ENCODE results near the gene WNT7A.

DNA sequence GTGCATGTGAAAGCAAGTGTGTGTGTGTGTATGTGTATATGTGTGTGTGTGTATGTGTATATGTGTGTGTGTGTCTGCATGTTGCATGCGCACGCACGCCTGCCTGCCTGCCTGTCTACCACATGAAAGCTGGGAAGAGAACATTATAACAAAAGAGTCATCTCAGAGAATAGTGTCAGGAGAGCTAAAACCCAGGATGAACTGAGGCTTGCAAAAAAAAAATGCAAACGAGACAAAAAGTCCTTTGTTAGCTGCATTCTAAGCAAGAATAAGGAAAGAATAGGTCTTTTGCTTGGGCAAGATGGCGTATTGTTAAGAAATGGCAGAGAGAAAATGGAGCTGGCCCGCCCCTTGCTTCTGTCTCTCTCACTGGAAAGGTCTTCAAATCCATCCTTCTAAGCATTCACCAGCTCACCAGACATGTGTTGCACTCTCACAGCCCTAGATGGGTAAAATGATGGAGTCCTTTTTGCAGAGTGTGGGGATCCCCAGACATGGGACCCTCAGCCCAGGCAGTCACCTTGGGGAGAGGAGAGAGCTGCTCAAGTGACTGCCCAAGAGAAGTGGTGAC lies 16.4 kb downstream of the WNT7A start:
- no peak for TF ChIP-seq JUND (IDR thresholded peaks at IDR 0.05)
- TF ChIP-seq RAD21 (IDR thresholded peaks at IDR 0.05) = no peak
- TF ChIP-seq, protein P1, sequence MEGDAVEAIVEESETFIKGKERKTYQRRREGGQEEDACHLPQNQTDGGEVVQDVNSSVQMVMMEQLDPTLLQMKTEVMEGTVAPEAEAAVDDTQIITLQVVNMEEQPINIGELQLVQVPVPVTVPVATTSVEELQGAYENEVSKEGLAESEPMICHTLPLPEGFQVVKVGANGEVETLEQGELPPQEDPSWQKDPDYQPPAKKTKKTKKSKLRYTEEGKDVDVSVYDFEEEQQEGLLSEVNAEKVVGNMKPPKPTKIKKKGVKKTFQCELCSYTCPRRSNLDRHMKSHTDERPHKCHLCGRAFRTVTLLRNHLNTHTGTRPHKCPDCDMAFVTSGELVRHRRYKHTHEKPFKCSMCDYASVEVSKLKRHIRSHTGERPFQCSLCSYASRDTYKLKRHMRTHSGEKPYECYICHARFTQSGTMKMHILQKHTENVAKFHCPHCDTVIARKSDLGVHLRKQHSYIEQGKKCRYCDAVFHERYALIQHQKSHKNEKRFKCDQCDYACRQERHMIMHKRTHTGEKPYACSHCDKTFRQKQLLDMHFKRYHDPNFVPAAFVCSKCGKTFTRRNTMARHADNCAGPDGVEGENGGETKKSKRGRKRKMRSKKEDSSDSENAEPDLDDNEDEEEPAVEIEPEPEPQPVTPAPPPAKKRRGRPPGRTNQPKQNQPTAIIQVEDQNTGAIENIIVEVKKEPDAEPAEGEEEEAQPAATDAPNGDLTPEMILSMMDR (IDR thresholded peaks at IDR 0.05; ENCODE audit: low read depth, low read length, missing input control) = no peak
- no peak for TF ChIP-seq GABPA (IDR thresholded peaks at IDR 0.05 in 1 of 2, conservative IDR thresholded peaks at IDR 0.05 in 1 of 2)
- TF ChIP-seq, protein P2, sequence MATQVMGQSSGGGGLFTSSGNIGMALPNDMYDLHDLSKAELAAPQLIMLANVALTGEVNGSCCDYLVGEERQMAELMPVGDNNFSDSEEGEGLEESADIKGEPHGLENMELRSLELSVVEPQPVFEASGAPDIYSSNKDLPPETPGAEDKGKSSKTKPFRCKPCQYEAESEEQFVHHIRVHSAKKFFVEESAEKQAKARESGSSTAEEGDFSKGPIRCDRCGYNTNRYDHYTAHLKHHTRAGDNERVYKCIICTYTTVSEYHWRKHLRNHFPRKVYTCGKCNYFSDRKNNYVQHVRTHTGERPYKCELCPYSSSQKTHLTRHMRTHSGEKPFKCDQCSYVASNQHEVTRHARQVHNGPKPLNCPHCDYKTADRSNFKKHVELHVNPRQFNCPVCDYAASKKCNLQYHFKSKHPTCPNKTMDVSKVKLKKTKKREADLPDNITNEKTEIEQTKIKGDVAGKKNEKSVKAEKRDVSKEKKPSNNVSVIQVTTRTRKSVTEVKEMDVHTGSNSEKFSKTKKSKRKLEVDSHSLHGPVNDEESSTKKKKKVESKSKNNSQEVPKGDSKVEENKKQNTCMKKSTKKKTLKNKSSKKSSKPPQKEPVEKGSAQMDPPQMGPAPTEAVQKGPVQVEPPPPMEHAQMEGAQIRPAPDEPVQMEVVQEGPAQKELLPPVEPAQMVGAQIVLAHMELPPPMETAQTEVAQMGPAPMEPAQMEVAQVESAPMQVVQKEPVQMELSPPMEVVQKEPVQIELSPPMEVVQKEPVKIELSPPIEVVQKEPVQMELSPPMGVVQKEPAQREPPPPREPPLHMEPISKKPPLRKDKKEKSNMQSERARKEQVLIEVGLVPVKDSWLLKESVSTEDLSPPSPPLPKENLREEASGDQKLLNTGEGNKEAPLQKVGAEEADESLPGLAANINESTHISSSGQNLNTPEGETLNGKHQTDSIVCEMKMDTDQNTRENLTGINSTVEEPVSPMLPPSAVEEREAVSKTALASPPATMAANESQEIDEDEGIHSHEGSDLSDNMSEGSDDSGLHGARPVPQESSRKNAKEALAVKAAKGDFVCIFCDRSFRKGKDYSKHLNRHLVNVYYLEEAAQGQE (IDR thresholded peaks at IDR 0.05) = no peak
- TF ChIP-seq TAF1 (conservative IDR thresholded peaks at IDR 0.05) = no peak

All from liver (tissue), 3 donors.